22Rv1 (cell line): Measurements from ENCODE around the gene SHANK2.

Experiments used
- ZFX ChIP-seq: fragments of 450-650 bp; IDR thresholded peaks from 2 replicates; pipeline ENCODE4 v1.6.1; 2017; ENCODE audit warnings: antibody characterized with exemption, borderline replicate concordance
- TF ChIP-seq, protein P1 (sequence below): fragments of 450-650 bp; IDR thresholded peaks from 2 replicates; pipeline ENCODE4 v1.5.1; 2017; ENCODE audit warnings: mild to moderate bottlenecking

DNA sequence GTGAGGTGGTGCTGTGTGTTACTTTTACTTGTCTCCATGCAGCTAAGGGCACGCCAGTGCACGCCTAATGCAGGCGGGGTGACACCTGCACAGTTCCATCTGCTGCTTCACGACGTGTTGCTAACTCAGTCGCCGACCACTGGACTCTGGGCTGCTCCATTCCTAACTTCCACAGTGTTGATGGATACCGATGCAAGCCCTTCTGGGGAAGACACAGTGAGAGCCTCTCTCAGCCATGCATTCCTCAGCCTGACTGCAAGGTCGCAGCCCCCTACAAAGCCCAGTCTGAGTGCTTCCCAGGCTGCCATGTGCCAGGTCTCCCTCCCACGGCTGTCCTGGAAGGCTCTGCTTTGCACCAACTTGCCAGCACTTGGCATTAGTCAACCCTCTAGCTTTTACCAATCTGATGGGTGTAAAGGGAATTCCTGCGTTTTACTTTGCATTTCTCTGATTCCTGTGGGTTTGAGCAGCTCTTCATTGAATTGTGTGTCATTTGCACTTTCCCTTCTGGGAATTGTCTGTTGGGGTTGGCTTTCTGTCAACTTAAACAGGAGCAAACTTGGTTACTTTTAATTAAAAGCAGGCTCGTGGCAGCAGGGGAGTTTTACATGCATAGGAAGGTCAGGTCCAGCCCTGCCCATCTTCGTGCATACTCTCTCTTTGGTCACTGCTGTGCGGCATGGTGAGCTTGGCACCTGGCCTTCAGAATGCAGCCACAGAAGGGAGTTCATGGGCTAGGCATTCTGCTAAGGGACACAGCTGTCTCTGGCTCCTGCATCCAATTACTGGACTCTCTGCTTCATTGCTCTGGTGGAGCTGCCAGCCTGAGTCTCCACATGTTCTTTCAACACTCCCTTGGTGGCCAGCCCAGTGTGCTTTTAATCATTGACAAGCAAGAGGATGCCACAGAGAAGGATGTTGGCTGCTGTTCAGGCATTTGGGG, 34.6 kb upstream of the SHANK2 start:
- TF ChIP-seq, protein P1, sequence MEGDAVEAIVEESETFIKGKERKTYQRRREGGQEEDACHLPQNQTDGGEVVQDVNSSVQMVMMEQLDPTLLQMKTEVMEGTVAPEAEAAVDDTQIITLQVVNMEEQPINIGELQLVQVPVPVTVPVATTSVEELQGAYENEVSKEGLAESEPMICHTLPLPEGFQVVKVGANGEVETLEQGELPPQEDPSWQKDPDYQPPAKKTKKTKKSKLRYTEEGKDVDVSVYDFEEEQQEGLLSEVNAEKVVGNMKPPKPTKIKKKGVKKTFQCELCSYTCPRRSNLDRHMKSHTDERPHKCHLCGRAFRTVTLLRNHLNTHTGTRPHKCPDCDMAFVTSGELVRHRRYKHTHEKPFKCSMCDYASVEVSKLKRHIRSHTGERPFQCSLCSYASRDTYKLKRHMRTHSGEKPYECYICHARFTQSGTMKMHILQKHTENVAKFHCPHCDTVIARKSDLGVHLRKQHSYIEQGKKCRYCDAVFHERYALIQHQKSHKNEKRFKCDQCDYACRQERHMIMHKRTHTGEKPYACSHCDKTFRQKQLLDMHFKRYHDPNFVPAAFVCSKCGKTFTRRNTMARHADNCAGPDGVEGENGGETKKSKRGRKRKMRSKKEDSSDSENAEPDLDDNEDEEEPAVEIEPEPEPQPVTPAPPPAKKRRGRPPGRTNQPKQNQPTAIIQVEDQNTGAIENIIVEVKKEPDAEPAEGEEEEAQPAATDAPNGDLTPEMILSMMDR, result no peak
- TF ChIP-seq ZFX, result no peak
